HG03432 (cell line): Measurements from ENCODE around the gene TSHZ3.

Source experiments
- ATAC-seq: cut with Tn5 transposase; IDR thresholded peaks from one replicate; pipeline ENCODE4 v1.9.1; 2021; ENCODE audit warnings: mild to moderate bottlenecking, moderate library complexity; ENCODE audit not compliant: unreplicated experiment

The TSHZ3 gene

GRCh38 chr19:31252441-31252840, 96.8 kb downstream of the TSHZ3 start:
- no peak for ATAC-seq

GRCh38 chr19:31249217-31249616, 100.0 kb downstream of the TSHZ3 start:
- ATAC-seq: no peak

- ATAC-seq: no peak
These were observed 113.4 kb downstream of the TSHZ3 start for GRCh38 chr19:31235806-31236205.

- no peak for ATAC-seq
These were observed 115.9 kb downstream of the TSHZ3 start for GRCh38 chr19:31233295-31233800.

GRCh38 chr19:31232871-31233270, 116.4 kb downstream of the TSHZ3 start:
- no peak for ATAC-seq

DNA sequence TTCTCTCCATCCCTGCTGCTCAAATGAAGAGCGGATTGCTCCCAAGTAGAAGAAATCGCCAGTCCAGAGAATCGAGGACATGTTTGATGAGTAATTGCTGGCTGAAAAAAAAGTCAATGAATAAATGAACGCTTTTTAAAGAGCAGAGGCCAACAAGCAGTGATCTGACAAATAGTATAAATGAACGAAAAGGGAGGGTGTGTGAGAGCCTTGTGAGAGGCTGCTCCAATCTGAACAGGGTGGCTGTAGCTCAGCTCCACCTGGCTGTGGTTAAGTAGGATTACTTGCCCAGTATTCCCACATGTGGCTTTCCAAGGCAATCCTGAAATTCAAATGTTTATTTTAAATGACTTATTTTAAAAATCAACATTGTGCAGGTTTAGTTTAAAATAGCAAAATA, 117.1 kb downstream of the TSHZ3 start:
- no peak for ATAC-seq

DNA sequence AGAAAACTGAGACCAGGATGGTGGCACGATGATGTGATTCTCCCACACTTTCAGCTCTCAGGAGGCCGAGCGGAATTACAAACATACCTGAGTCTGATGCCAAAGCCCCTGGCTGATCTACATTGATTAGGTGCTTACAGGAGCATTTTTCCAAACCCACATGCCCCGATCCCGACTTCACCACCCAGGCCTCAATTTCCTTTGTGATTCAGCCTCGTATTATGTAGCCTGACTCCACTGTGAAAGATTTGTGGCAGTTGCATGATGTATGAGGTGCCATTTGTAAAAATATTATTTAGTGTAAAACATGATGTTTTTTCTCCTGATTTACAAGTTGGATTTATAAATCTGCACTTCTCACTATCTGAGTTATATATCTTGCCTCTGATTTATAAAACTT, 118.0 kb downstream of the TSHZ3 start:
- no peak for ATAC-seq

DNA sequence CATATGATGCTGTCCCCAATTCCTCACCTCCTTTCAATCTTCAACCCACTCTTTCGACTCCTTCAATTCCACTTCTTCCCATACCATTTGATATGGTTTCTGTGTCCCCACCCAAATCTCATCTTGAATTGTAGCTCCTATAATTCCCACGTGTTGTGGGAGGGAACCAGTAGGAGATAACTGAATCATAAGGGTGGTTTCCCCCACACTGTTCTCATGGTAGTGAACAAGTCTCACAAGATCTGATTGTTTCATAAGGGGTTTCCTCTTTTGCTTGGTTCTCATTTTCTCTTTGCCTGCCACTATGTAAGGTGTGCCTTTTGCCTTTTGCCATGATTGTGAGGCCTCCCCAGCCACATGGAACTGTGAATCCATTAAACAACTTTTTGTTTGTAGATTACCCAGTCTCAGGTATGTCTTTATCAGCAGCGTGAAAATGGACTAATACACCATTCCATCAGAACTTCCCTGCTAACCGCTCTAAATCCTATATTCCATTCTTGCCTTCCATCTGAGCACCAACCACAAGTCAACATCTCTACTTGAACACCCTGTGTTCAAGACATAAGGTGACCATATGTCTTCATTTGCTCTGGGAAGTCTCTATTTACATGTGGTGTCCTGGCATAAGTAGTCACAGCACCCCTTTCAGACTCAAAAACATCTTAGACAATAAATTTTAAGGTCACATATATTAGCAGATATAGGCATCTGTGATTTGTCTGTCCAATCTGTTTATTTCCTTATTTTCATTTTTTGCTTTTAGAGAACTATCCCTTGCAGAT, 122.9 kb downstream of the TSHZ3 start:
- no peak for ATAC-seq
